ENCODE measurements around the gene SELENOO. TPM values are rescaled to one million over a fixed set of nuclear protein-coding genes. Genes with fewer than 3 reads are reported as not detected.

The SELENOO gene
- total RNA-seq, 2 experiments from 2014 or later = 17.4 to 25.5 TPM

- H3K27me3 Mint-ChIP-seq = no peaks in the 10 kb centered on the region
- CTCF ChIA-PET = no interaction called here
- no peak overlapping the region for H3K27ac Mint-ChIP-seq
- H3K4me3 Mint-ChIP-seq = no peak overlapping the region
- DNase-seq = no peak
- POLR2A ChIA-PET = no interaction called here
- no peaks in the 10 kb centered on the region for H3K9me3 Mint-ChIP-seq
- H3K36me3 Mint-ChIP-seq (ENCODE audit: low read depth) = peaks cover 22% of the 10 kb centered on the region
- no peaks in the 10 kb centered on the region for H3K4me1 Mint-ChIP-seq
Observed at GRCh38 chr22:50222508-50222907, 21.7 kb downstream of the SELENOO start.

DNA sequence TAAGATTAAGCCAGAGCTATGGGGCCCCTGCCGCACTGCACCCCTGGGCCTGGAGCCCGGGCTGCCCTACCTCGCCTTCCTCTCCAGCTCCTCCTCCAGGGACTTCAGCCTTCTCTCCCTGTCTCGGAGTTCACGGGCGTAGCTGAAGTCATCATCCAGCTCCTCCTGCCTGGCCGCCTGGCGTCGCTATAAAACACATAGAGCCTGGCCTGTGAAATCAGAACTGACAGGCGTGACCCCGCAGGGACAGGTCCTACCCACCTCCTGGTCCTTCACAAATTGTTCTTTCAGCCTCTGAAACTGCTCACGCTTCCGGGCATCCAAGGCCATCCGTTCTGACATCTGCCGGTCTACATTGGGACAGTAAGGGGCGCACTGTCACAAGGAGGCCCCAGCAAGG, 23.3 kb downstream of the SELENOO start:
- no peaks in the 10 kb centered on the region for H3K9me3 Mint-ChIP-seq
- no peak overlapping the region for H3K4me3 Mint-ChIP-seq
- DNase-seq = no peak
- H3K4me1 Mint-ChIP-seq = no peaks in the 10 kb centered on the region
- CTCF ChIA-PET = no interaction called here
- no peak overlapping the region for H3K27ac Mint-ChIP-seq
- H3K36me3 Mint-ChIP-seq (ENCODE audit: low read depth) = peaks cover 22% of the 10 kb centered on the region
- POLR2A ChIA-PET = no interaction called here
- no peaks in the 10 kb centered on the region for H3K27me3 Mint-ChIP-seq

GRCh38 chr22:50225200-50225969, 24.6 kb downstream of the SELENOO start:
- no peak overlapping the region for H3K27ac Mint-ChIP-seq
- peaks cover 25% of the 10 kb centered on the region for H3K36me3 Mint-ChIP-seq (ENCODE audit: low read depth)
- no peak overlapping the region for H3K4me3 Mint-ChIP-seq
- DNase-seq = no peak
- H3K27me3 Mint-ChIP-seq = no peaks in the 10 kb centered on the region
- CTCF ChIA-PET = no interaction called here
- H3K4me1 Mint-ChIP-seq = no peaks in the 10 kb centered on the region
- no peaks in the 10 kb centered on the region for H3K9me3 Mint-ChIP-seq
- POLR2A ChIA-PET = no interaction called here

DNA sequence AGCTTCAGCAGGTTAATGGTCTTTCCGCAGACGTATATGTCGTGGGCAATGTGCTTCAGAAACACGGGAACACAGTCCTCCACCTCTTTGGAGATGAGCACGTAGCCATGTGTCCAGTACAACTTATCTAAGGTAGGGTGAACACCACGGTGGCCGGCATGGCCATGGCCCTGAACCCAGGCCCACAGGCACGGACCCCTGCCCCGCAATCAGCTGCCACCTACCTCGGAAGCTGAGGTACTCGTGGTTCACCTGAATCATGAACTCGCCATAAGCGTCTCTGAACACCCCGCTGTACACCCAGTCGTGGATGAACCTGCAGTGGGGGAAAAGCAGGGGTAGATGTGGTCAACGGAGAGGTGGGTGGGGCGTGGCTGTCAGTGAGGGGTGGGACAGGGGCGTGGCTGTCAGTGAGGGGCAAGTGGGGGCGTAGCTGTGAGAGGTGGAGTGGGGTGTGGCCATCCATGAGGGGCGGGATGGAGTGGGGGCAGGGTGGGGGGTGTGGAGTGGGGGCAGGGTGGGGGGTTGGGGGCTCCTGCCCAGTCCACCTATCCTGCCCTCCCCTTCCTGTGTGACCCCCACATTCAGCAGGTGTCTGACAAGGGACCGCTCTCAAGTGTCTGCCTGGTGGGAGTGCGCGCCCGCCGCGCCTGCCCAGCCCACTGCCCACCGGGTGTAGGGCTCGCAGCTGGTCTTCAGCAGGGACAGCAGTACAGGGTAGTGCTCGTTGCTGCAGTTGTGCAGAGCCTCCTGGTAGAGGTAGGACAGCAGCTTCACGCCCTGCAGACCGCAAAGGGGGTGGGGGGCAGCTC, 25.5 kb downstream of the SELENOO start:
- H3K27ac Mint-ChIP-seq = no peak overlapping the region
- H3K9me3 Mint-ChIP-seq = no peaks in the 10 kb centered on the region

GRCh38 chr22:50226875-50227165, 26.0 kb downstream of the SELENOO start:
- H3K27me3 Mint-ChIP-seq = no peaks in the 10 kb centered on the region
- no peak overlapping the region for H3K4me3 Mint-ChIP-seq
- H3K4me1 Mint-ChIP-seq = no peaks in the 10 kb centered on the region
- CTCF ChIA-PET = no interaction called here
- H3K9me3 Mint-ChIP-seq = no peaks in the 10 kb centered on the region
- DNase-seq = no peak
- H3K27ac Mint-ChIP-seq = no peak overlapping the region
- POLR2A ChIA-PET = no interaction called here
- H3K36me3 Mint-ChIP-seq (ENCODE audit: low read depth) = peaks cover 20% of the 10 kb centered on the region

More for the DNA sequence above, 25.5 kb downstream of the SELENOO start:
- Mint-ChIP-seq H3K27me3 (no peaks in the 10 kb centered on the region), H3K4me3 (no peak overlapping the region), H3K36me3 (ENCODE audit: low read depth) (peaks cover 20% of the 10 kb centered on the region), H3K4me1 (no peaks in the 10 kb centered on the region)
- CTCF ChIA-PET = no interaction called here
- no peak for DNase-seq
- POLR2A ChIA-PET = no interaction called here

- peaks cover 20% of the 10 kb centered on the region for H3K36me3 Mint-ChIP-seq (ENCODE audit: low read depth)
- no peak for DNase-seq
- no peaks in the 10 kb centered on the region for H3K4me1 Mint-ChIP-seq
- ChIA-PET CTCF (interaction anchor here (1.1 to 1.2 kb wide), 2 partner anchors 10 to 241 kb away, joined by 3 read pairs; no protein-coding TSS in a partner anchor), POLR2A (no interaction called here)
- no peaks in the 10 kb centered on the region for H3K9me3 Mint-ChIP-seq
- H3K4me3 Mint-ChIP-seq = no peak overlapping the region
- no peak overlapping the region for H3K27ac Mint-ChIP-seq
- no peaks in the 10 kb centered on the region for H3K27me3 Mint-ChIP-seq
Observed at GRCh38 chr22:50227579-50228215, 26.9 kb downstream of the SELENOO start.

- DNase-seq = no peak
- ChIA-PET CTCF (interaction anchor here (1.1 to 1.2 kb wide), 2 partner anchors 9 to 240 kb away, joined by 3 read pairs; no protein-coding TSS in a partner anchor), POLR2A (no interaction called here)
- Mint-ChIP-seq H3K9me3 (no peaks in the 10 kb centered on the region), H3K4me1 (no peaks in the 10 kb centered on the region), H3K27ac (no peak overlapping the region), H3K4me3 (no peak overlapping the region), H3K36me3 (ENCODE audit: low read depth) (peaks cover 21% of the 10 kb centered on the region), H3K27me3 (no peaks in the 10 kb centered on the region)
Observed at GRCh38 chr22:50228366-50228765, 27.6 kb downstream of the SELENOO start.

GRCh38 chr22:50229370-50229769, 28.6 kb downstream of the SELENOO start:
- CTCF ChIA-PET = no interaction called here
- no peaks in the 10 kb centered on the region for H3K27me3 Mint-ChIP-seq
- POLR2A ChIA-PET = no interaction called here
- H3K4me3 Mint-ChIP-seq = no peak overlapping the region
- no peak overlapping the region for H3K27ac Mint-ChIP-seq
- H3K4me1 Mint-ChIP-seq = no peaks in the 10 kb centered on the region
- peaks cover 21% of the 10 kb centered on the region for H3K36me3 Mint-ChIP-seq (ENCODE audit: low read depth)
- DNase-seq = no peak
- no peaks in the 10 kb centered on the region for H3K9me3 Mint-ChIP-seq

GRCh38 chr22:50232481-50233151, 31.8 kb downstream of the SELENOO start:
- H3K9me3 Mint-ChIP-seq = no peaks in the 10 kb centered on the region
- DNase-seq = no peak
- no peaks in the 10 kb centered on the region for H3K27me3 Mint-ChIP-seq
- H3K27ac Mint-ChIP-seq = no peak overlapping the region
- no peak overlapping the region for H3K4me3 Mint-ChIP-seq
- H3K36me3 Mint-ChIP-seq (ENCODE audit: low read depth) = peaks cover 33% of the 10 kb centered on the region
- peaks cover 8% of the 10 kb centered on the region for H3K4me1 Mint-ChIP-seq
- CTCF ChIA-PET = interaction anchor here (0.5 to 2.2 kb wide), 4 partner anchors 9 to 553 kb away, joined by 3 to 6 read pairs (median 4); no protein-coding TSS in a partner anchor
- POLR2A ChIA-PET = no interaction called here

GRCh38 chr22:50233223-50233622, 32.4 kb downstream of the SELENOO start:
- Mint-ChIP-seq H3K4me3 (no peak overlapping the region), H3K36me3 (ENCODE audit: low read depth) (peaks cover 36% of the 10 kb centered on the region), H3K9me3 (no peaks in the 10 kb centered on the region), H3K4me1 (peaks cover 11% of the 10 kb centered on the region), H3K27ac (no peak overlapping the region), H3K27me3 (no peaks in the 10 kb centered on the region)
- POLR2A ChIA-PET = no interaction called here
- DNase-seq = no peak
- CTCF ChIA-PET = no interaction called here

DNA sequence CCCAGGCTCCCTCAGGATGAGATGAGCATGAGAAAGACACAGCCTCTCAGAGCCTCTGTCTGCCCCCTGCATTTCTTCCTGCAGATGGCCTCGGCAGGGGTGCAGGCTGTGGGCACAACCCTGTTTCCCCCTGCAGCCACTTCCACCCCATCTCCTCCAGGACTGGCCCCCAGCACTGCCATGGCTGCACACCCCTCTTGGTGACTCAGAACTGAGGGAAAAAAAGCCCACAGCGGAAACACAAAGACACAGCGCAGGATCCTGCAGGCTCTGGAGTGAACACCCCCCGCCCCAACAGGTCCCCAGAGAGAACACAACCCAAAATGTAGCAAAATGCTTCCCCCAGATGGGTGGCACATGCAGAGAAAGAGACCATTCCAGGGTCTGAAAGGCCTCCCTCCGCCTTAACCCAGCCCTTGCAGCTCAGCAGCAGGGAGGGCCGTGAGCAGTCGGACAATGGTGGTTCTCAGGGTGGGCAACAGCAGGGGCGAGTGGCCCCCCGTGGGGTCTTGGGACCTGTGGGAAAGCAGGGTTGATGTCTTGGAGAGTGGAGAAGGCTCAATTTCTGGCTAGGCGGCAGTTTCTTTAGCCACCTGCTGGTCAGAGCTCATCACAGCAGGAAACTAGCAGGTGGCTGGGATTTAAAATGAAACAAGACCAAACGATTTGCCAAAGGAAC, 36.1 kb downstream of the SELENOO start:
- H3K36me3 Mint-ChIP-seq (ENCODE audit: low read depth) = peaks cover 35% of the 10 kb centered on the region
- peak; percentile 27 for DNase-seq

GRCh38 chr22:50238755-50239154, 37.9 kb downstream of the SELENOO start:
- CTCF ChIA-PET = interaction anchor here (0.8 to 0.9 kb wide), 2 partner anchors 14 to 33 kb away, joined by 3 read pairs; no protein-coding TSS in a partner anchor
- POLR2A ChIA-PET = no interaction called here
- H3K27ac Mint-ChIP-seq = no peak overlapping the region
- H3K36me3 Mint-ChIP-seq (ENCODE audit: low read depth) = peaks cover 32% of the 10 kb centered on the region
- H3K9me3 Mint-ChIP-seq = no peaks in the 10 kb centered on the region
- H3K27me3 Mint-ChIP-seq = no peaks in the 10 kb centered on the region
- peaks cover 30% of the 10 kb centered on the region for H3K4me1 Mint-ChIP-seq
- DNase-seq = no peak
- no peak overlapping the region for H3K4me3 Mint-ChIP-seq

More for the DNA sequence above, 36.1 kb downstream of the SELENOO start:
- Mint-ChIP-seq H3K9me3 (no peaks in the 10 kb centered on the region), H3K27ac (no peak overlapping the region), H3K4me1 (peaks cover 22% of the 10 kb centered on the region), H3K27me3 (no peaks in the 10 kb centered on the region), H3K4me3 (no peak overlapping the region)
- ChIA-PET POLR2A (no interaction called here), CTCF (interaction anchor here (0.8 to 0.9 kb wide), 2 partner anchors 9 to 32 kb away, joined by 3 to 4 read pairs; no protein-coding TSS in a partner anchor)
